Keratinocyte (primary cell): ENCODE data around the gene GGNBP2. TPM values are rescaled to one million over a fixed set of nuclear protein-coding genes. Genes with fewer than 3 reads are reported as not detected.

ENCODE experiments used
- DNase-seq: peaks from one replicate; pipeline ENCODE4 v3.0.0-alpha.2; 2011; ENCODE audit warnings: low read depth, missing footprints, low spot score
- FAIRE-seq: peaks from 2 replicates; lab custom pipeline; 2011; peaks lifted over from hg19 to GRCh38; lab: Jason Lieb, UNC
- H2AFZ ChIP-seq: 2 replicates; pipeline ENCODE4 v1.6.0; 2012; ENCODE audit warnings: low read length, control low read depth, inconsistent platforms; ENCODE audit not compliant: control insufficient read depth
- H3K27ac ChIP-seq: 2 replicates; pipeline ENCODE4 v1.5.1; 2011; ENCODE audit warnings: low read length; ENCODE audit not compliant: control insufficient read depth, insufficient read depth
- H3K27me3 ChIP-seq: 3 replicates; pipeline ENCODE4 v1.6.0; 2011; ENCODE audit warnings: low read length; ENCODE audit not compliant: control insufficient read depth, insufficient read depth; ENCODE audit errors: extremely low read depth
- H3K36me3 ChIP-seq, 2 experiments: 2 replicates in 1 of 2; 3 replicates in 1 of 2; pipeline ENCODE4 v1.5.1; 2011; ENCODE audit warnings: low read length in 2 of 2, mild to moderate bottlenecking in 1 of 2; ENCODE audit not compliant: control insufficient read depth in 2 of 2, insufficient read depth in 2 of 2; ENCODE audit errors: extremely low read depth in 1 of 2
- H3K4me1 ChIP-seq: 3 replicates; pipeline ENCODE4 v1.5.1; 2011; ENCODE audit warnings: low read length; ENCODE audit not compliant: control insufficient read depth, insufficient read depth; ENCODE audit errors: extremely low read depth
- H3K4me2 ChIP-seq: 3 replicates; pipeline ENCODE4 v1.6.0; 2011; ENCODE audit warnings: low read depth, low read length; ENCODE audit not compliant: control insufficient read depth, insufficient read depth; ENCODE audit errors: extremely low read depth
- H3K4me3 ChIP-seq, 3 experiments: fragments of 200-600 bp in 1 of 3; sonication (generic) in 1 of 3; 2 replicates in 2 of 3; 3 replicates in 1 of 3; pipeline ENCODE4 v1.5.1; 2011 to 2016; ENCODE audit warnings: low read length in 3 of 3, mild to moderate bottlenecking in 3 of 3, control low read depth in 2 of 3, inconsistent platforms in 1 of 3, low read depth in 1 of 3, mixed read lengths in 1 of 3, mixed run types in 1 of 3, moderate library complexity in 1 of 3; ENCODE audit not compliant: control insufficient read depth in 2 of 3, insufficient read depth in 2 of 3; ENCODE audit errors: extremely low read depth in 1 of 3
- H3K79me2 ChIP-seq: 2 replicates; pipeline ENCODE4 v1.6.0; 2012; ENCODE audit warnings: low read length; ENCODE audit not compliant: control insufficient read depth, insufficient read depth
- H3K9ac ChIP-seq: 3 replicates; pipeline ENCODE4 v1.6.0; 2011; ENCODE audit warnings: low read length; ENCODE audit not compliant: control insufficient read depth, insufficient read depth; ENCODE audit errors: extremely low read depth
- H3K9me1 ChIP-seq: 3 replicates; pipeline ENCODE4 v1.6.0; 2011; ENCODE audit warnings: low read length; ENCODE audit not compliant: control insufficient read depth, insufficient read depth; ENCODE audit errors: extremely low read depth
- H3K9me3 ChIP-seq: 2 replicates; pipeline ENCODE4 v1.5.1; 2012; ENCODE audit warnings: low read depth, low read length; ENCODE audit not compliant: control insufficient read depth
- H4K20me1 ChIP-seq: 3 replicates; pipeline ENCODE4 v1.6.0; 2011; ENCODE audit warnings: low read length; ENCODE audit not compliant: control insufficient read depth, insufficient read depth; ENCODE audit errors: extremely low read depth
- CTCF ChIP-seq, 3 experiments: IDR thresholded peaks in 1 of 3; conservative IDR thresholded peaks in 1 of 3; optimal IDR thresholded peaks in 1 of 3; 2 replicates in 2 of 3; 3 replicates in 1 of 3; pipeline versions ENCODE3 to v1.5.1; 2011; ENCODE audit warnings: low read length in 3 of 3, mild to moderate bottlenecking in 3 of 3, moderate library complexity in 2 of 3, control low read depth in 1 of 3, inconsistent platforms in 1 of 3; ENCODE audit not compliant: insufficient read depth in 2 of 3; ENCODE audit errors: extremely low read depth in 1 of 3
- EZH2 ChIP-seq: IDR thresholded peaks from one replicate; pipeline ENCODE4 v1.6.1; 2012; ENCODE audit warnings: inconsistent platforms, mild to moderate bottlenecking, low read length, moderate library complexity
- dilution Hi-C: fragments of 300-500 bp; cut with MboI; formaldehyde crosslinking; loops from one replicate; pipeline ENCODE4 v1.7.0; 2020; ENCODE audit warnings: low sequenced_read_pairs; ENCODE audit not compliant: extremely low pct_ligation_motif_present
- polyA plus RNA-seq, 5 experiments: library from polyadenylated mRNA; depleted of rRNA in 3 of 5; stranded (reverse) in 3 of 5; stranded (forward) in 1 of 5; unstranded in 1 of 5; fragments of >200 nt; gene quantifications; 1 replicate in 1 of 5; 2 replicates in 3 of 5; 3 replicates in 1 of 5; pipeline versions ENCODE4 v1.2.1 to v1.2.3, GENCODE V29; 2011 to 2012; ENCODE audit warnings: missing spikeins in 2 of 5, low read depth in 1 of 5, low replicate concordance in 1 of 5

GGNBP2 gene
- polyA plus RNA-seq, 1 donor (not counting 4 experiments of a cell fraction or from before 2014, with no cell fraction given): 95.5 TPM

GRCh38 chr17:36503456-36504155 is 41.1 kb upstream of the GGNBP2 start:
- no peak overlapping the region for H3K4me3 ChIP-seq
- H3K9me3 ChIP-seq: no peaks in the 10 kb centered on the region
- no peak for DNase-seq
- TF ChIP-seq EZH2 (no peak), CTCF (optimal IDR thresholded peaks at IDR 0.05 in 1 of 3, IDR thresholded peaks at IDR 0.05 in 1 of 3, conservative IDR thresholded peaks at IDR 0.05 in 1 of 3; ENCODE audit: extremely low read depth in 1 of 3, insufficient read depth in 2 of 3, low read length in 3 of 3) (no peak)
- H3K4me2 ChIP-seq: no peak overlapping the region
- dilution Hi-C loops: no loop called here
- H3K79me2 ChIP-seq: no peaks in the 10 kb centered on the region
- no peaks in the 10 kb centered on the region for H3K9me1 ChIP-seq
- no peak overlapping the region for H2AFZ ChIP-seq
- no peaks in the 10 kb centered on the region for H3K27me3 ChIP-seq
- H3K27ac ChIP-seq: no peak overlapping the region
- H3K36me3 ChIP-seq: peaks cover 46 to 68% of the 10 kb centered on the region in 2 experiments
- no peak overlapping the region for H3K9ac ChIP-seq
- H4K20me1 ChIP-seq: no peaks in the 10 kb centered on the region
- no peak for FAIRE-seq
- no peaks in the 10 kb centered on the region for H3K4me1 ChIP-seq

GRCh38 chr17:36504156-36504545 is 40.6 kb upstream of the GGNBP2 start:
- no peak overlapping the region for H2AFZ ChIP-seq
- no peaks in the 10 kb centered on the region for H3K4me1 ChIP-seq
- dilution Hi-C loops: no loop called here
- no peaks in the 10 kb centered on the region for H3K79me2 ChIP-seq
- no peak overlapping the region for H3K4me3 ChIP-seq
- H3K4me2 ChIP-seq: no peak overlapping the region
- H3K27ac ChIP-seq: no peak overlapping the region
- H3K36me3 ChIP-seq: peaks cover 46 to 68% of the 10 kb centered on the region in 2 experiments
- no peaks in the 10 kb centered on the region for H3K9me3 ChIP-seq
- TF ChIP-seq EZH2: no peak
- TF ChIP-seq CTCF (optimal IDR thresholded peaks at IDR 0.05 in 1 of 3, IDR thresholded peaks at IDR 0.05 in 1 of 3, conservative IDR thresholded peaks at IDR 0.05 in 1 of 3; ENCODE audit: extremely low read depth in 1 of 3, insufficient read depth in 2 of 3, low read length in 3 of 3): no peak
- H3K9me1 ChIP-seq: no peaks in the 10 kb centered on the region
- H4K20me1 ChIP-seq: no peaks in the 10 kb centered on the region
- no peaks in the 10 kb centered on the region for H3K27me3 ChIP-seq
- FAIRE-seq (no peak), DNase-seq (no peak)
- H3K9ac ChIP-seq: no peak overlapping the region
